Activated CD4-positive, CD25-positive, alpha-beta regulatory T cell treated with anti-CD3 and anti-CD28 coated beads, Interleukin-2, amount 50 U/mL, for 72 hours (primary cell): ENCODE measurements around the gene DNAJB13.

Experiments
- DNase-seq: peaks from one replicate; pipeline ENCODE4 v3.0.0; 2021

The DNAJB13 gene

GRCh38 chr11:74018331-74019005 is 67.6 kb downstream of the DNAJB13 start:
- no peak for DNase-seq

- DNase-seq: no peak
These were observed 68.4 kb downstream of the DNAJB13 start for GRCh38 chr11:74019104-74019738.

GRCh38 chr11:74019860-74020259 is 69.0 kb downstream of the DNAJB13 start:
- DNase-seq: peak; percentile 52
